GM12878 (cell line): ENCODE data around the gene OR5AS1. TPM values are rescaled to one million over a fixed set of nuclear protein-coding genes. Genes with fewer than 3 reads are reported as not detected.

Experiments used
- FOXK2 ChIP-seq: fragments of 450-650 bp; IDR thresholded peaks from 2 replicates; pipeline ENCODE4 v1.6.1; 2017; ENCODE audit warnings: mild to moderate bottlenecking, moderate library complexity
- MLLT1 ChIP-seq: fragments of 450-650 bp; IDR thresholded peaks from 2 replicates; pipeline ENCODE4 v1.6.1; 2016; ENCODE audit warnings: mild to moderate bottlenecking
- TCF3 ChIP-seq: IDR thresholded peaks from 2 replicates; pipeline ENCODE4 v1.6.1; 2012; ENCODE audit warnings: low read depth, mild to moderate bottlenecking, low read length, borderline replicate concordance; ENCODE audit not compliant: insufficient read depth
- WRNIP1 ChIP-seq: IDR thresholded peaks from 2 replicates; pipeline ENCODE4 v1.6.1; 2011; ENCODE audit warnings: low read depth, low read length, improper control_type of control experiment, borderline replicate concordance
- ZNF384 ChIP-seq: IDR thresholded peaks from 2 replicates; pipeline ENCODE4 v1.6.1; 2012; ENCODE audit warnings: low read depth, mild to moderate bottlenecking, low read length, improper control_type of control experiment, borderline replicate concordance
- polyA plus RNA-seq, 11 experiments: library from polyadenylated mRNA; depleted of rRNA in 4 of 11; unstranded in 6 of 11; stranded (reverse) in 5 of 11; fragments of >200 nt; fragmentation: Nextera tagmentation in 4 of 11; fragmentation: Illumina TruSeq in 1 of 11; extraction: Ambion mirVana in 4 of 11; extraction: Trizol in 1 of 11; gene quantifications; 1 replicate in 1 of 11; 2 replicates in 10 of 11; pipeline versions ENCODE4 v1.2.1 to v1.2.3, GENCODE V29; 2011 to 2016; ENCODE audit warnings: inconsistent platforms in 2 of 11, missing spikeins in 2 of 11, low read depth in 1 of 11
- total RNA-seq, 4 experiments: library from RNA; depleted of rRNA in 3 of 4; stranded (reverse); fragments of >200 nt in 3 of 4; fragmentation: Illumina TruSeq in 1 of 4; extraction: Trizol in 1 of 4; gene quantifications; 2 replicates each; pipeline versions ENCODE4 v1.2.1 to v1.2.3, GENCODE V29; 2013 to 2021
- TF ChIP-seq, protein P1 (sequence below): fragments of 450-650 bp; IDR thresholded peaks from 2 replicates; pipeline ENCODE4 v1.6.1; 2017; ENCODE audit warnings: low read depth, mild to moderate bottlenecking, moderate library complexity

The OR5AS1 gene
- total and polyA plus RNA-seq, 10 of the 15 experiments (the other 5 are each of a cell fraction or from before 2014, with no cell fraction given) = not detected

- no peak for TF ChIP-seq MLLT1
- TF ChIP-seq FOXK2 = no peak
- TF ChIP-seq TCF3 = no peak
- no peak for TF ChIP-seq ZNF384
- TF ChIP-seq, protein P1, sequence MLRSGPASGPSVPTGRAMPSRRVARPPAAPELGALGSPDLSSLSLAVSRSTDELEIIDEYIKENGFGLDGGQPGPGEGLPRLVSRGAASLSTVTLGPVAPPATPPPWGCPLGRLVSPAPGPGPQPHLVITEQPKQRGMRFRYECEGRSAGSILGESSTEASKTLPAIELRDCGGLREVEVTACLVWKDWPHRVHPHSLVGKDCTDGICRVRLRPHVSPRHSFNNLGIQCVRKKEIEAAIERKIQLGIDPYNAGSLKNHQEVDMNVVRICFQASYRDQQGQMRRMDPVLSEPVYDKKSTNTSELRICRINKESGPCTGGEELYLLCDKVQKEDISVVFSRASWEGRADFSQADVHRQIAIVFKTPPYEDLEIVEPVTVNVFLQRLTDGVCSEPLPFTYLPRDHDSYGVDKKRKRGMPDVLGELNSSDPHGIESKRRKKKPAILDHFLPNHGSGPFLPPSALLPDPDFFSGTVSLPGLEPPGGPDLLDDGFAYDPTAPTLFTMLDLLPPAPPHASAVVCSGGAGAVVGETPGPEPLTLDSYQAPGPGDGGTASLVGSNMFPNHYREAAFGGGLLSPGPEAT = no peak
- no peak for TF ChIP-seq WRNIP1
Measured at GRCh38 chr11:56066980-56067379, 39.5 kb downstream of the OR5AS1 start (continued).

Other genes starting within 250 kb of the OR5AS1 start
Only the 7 nearest of the 19 such genes appear.
- not detected in 2 replicates for gene OR5I1, start 91.3 kb upstream of the OR5AS1 start, total RNA-seq (2014; rRNA removed)
- not detected in 2 replicates for gene OR5I1, start 91.3 kb upstream of the OR5AS1 start, total RNA-seq (2014; rRNA removed; fragmentation: Illumina TruSeq; extraction: Trizol)
- gene OR5I1, start 91.3 kb upstream of the OR5AS1 start, total RNA-seq (2021) = not detected in 2 replicates
- not detected in 2 replicates for gene OR5I1, start 91.3 kb upstream of the OR5AS1 start, polyA plus RNA-seq (2011; rRNA removed)
- gene OR5I1, start 91.3 kb upstream of the OR5AS1 start, polyA plus RNA-seq (2014; fragmentation: Illumina TruSeq; extraction: Trizol) = not detected in 2 replicates
- gene OR5I1, start 91.3 kb upstream of the OR5AS1 start, polyA plus RNA-seq (2014; fragmentation: Nextera tagmentation; extraction: Ambion mirVana) = not detected
- gene OR5I1, start 91.3 kb upstream of the OR5AS1 start, polyA plus RNA-seq (2014; rRNA removed) = not detected in 2 replicates
- gene OR5I1, start 91.3 kb upstream of the OR5AS1 start, polyA plus RNA-seq (2016; fragmentation: Nextera tagmentation; extraction: Ambion mirVana) = not detected
- gene OR10AG1, start 57.7 kb upstream of the OR5AS1 start, total RNA-seq (2014; rRNA removed) = not detected in 2 replicates
- not detected in 2 replicates for gene OR10AG1, start 57.7 kb upstream of the OR5AS1 start, total RNA-seq (2014; rRNA removed; fragmentation: Illumina TruSeq; extraction: Trizol)
- gene OR10AG1, start 57.7 kb upstream of the OR5AS1 start, total RNA-seq (2021) = not detected in 2 replicates
- not detected in 2 replicates for gene OR10AG1, start 57.7 kb upstream of the OR5AS1 start, polyA plus RNA-seq (2011; rRNA removed)
- gene OR10AG1, start 57.7 kb upstream of the OR5AS1 start, polyA plus RNA-seq (2014; fragmentation: Illumina TruSeq; extraction: Trizol) = not detected in 2 replicates
- not detected for gene OR10AG1, start 57.7 kb upstream of the OR5AS1 start, polyA plus RNA-seq (2014; fragmentation: Nextera tagmentation; extraction: Ambion mirVana)
- not detected in 2 replicates for gene OR10AG1, start 57.7 kb upstream of the OR5AS1 start, polyA plus RNA-seq (2014; rRNA removed)
- gene OR10AG1, start 57.7 kb upstream of the OR5AS1 start, polyA plus RNA-seq (2016; fragmentation: Nextera tagmentation; extraction: Ambion mirVana) = not detected
- not detected in 2 replicates for gene OR5F1, start 33.0 kb upstream of the OR5AS1 start, total RNA-seq (2014; rRNA removed)
- gene OR5F1, start 33.0 kb upstream of the OR5AS1 start, total RNA-seq (2014; rRNA removed; fragmentation: Illumina TruSeq; extraction: Trizol) = not detected in 2 replicates
- not detected in 2 replicates for gene OR5F1, start 33.0 kb upstream of the OR5AS1 start, total RNA-seq (2021)
- not detected in 2 replicates for gene OR5F1, start 33.0 kb upstream of the OR5AS1 start, polyA plus RNA-seq (2011; rRNA removed)
- gene OR5F1, start 33.0 kb upstream of the OR5AS1 start, polyA plus RNA-seq (2014; fragmentation: Illumina TruSeq; extraction: Trizol) = not detected in 2 replicates
- not detected for gene OR5F1, start 33.0 kb upstream of the OR5AS1 start, polyA plus RNA-seq (2014; fragmentation: Nextera tagmentation; extraction: Ambion mirVana)
- not detected in 2 replicates for gene OR5F1, start 33.0 kb upstream of the OR5AS1 start, polyA plus RNA-seq (2014; rRNA removed)
- not detected for gene OR5F1, start 33.0 kb upstream of the OR5AS1 start, polyA plus RNA-seq (2016; fragmentation: Nextera tagmentation; extraction: Ambion mirVana)
- gene OR8I2, start 65.7 kb downstream of the OR5AS1 start, total RNA-seq (2014; rRNA removed) = not detected in 2 replicates
- gene OR8I2, start 65.7 kb downstream of the OR5AS1 start, total RNA-seq (2014; rRNA removed; fragmentation: Illumina TruSeq; extraction: Trizol) = not detected in 2 replicates
- not detected in 2 replicates for gene OR8I2, start 65.7 kb downstream of the OR5AS1 start, total RNA-seq (2021)
- not detected in 2 replicates for gene OR8I2, start 65.7 kb downstream of the OR5AS1 start, polyA plus RNA-seq (2011; rRNA removed)
- not detected in 2 replicates for gene OR8I2, start 65.7 kb downstream of the OR5AS1 start, polyA plus RNA-seq (2014; fragmentation: Illumina TruSeq; extraction: Trizol)
- not detected for gene OR8I2, start 65.7 kb downstream of the OR5AS1 start, polyA plus RNA-seq (2014; fragmentation: Nextera tagmentation; extraction: Ambion mirVana)
- not detected in 2 replicates for gene OR8I2, start 65.7 kb downstream of the OR5AS1 start, polyA plus RNA-seq (2014; rRNA removed)
- not detected for gene OR8I2, start 65.7 kb downstream of the OR5AS1 start, polyA plus RNA-seq (2016; fragmentation: Nextera tagmentation; extraction: Ambion mirVana)
- gene OR8H2, start 76.0 kb downstream of the OR5AS1 start, total RNA-seq (2014; rRNA removed) = not detected in 2 replicates
- not detected in 2 replicates for gene OR8H2, start 76.0 kb downstream of the OR5AS1 start, total RNA-seq (2014; rRNA removed; fragmentation: Illumina TruSeq; extraction: Trizol)
- gene OR8H2, start 76.0 kb downstream of the OR5AS1 start, total RNA-seq (2021) = not detected in 2 replicates
- not detected in 2 replicates for gene OR8H2, start 76.0 kb downstream of the OR5AS1 start, polyA plus RNA-seq (2011; rRNA removed)
- not detected in 2 replicates for gene OR8H2, start 76.0 kb downstream of the OR5AS1 start, polyA plus RNA-seq (2014; fragmentation: Illumina TruSeq; extraction: Trizol)
- gene OR8H2, start 76.0 kb downstream of the OR5AS1 start, polyA plus RNA-seq (2014; fragmentation: Nextera tagmentation; extraction: Ambion mirVana) = not detected
- not detected in 2 replicates for gene OR8H2, start 76.0 kb downstream of the OR5AS1 start, polyA plus RNA-seq (2014; rRNA removed)
- not detected for gene OR8H2, start 76.0 kb downstream of the OR5AS1 start, polyA plus RNA-seq (2016; fragmentation: Nextera tagmentation; extraction: Ambion mirVana)
- not detected in 2 replicates for gene OR8H3, start 94.7 kb downstream of the OR5AS1 start, total RNA-seq (2014; rRNA removed)
- not detected in 2 replicates for gene OR8H3, start 94.7 kb downstream of the OR5AS1 start, total RNA-seq (2014; rRNA removed; fragmentation: Illumina TruSeq; extraction: Trizol)
- gene OR8H3, start 94.7 kb downstream of the OR5AS1 start, total RNA-seq (2021) = not detected in 2 replicates
- not detected in 2 replicates for gene OR8H3, start 94.7 kb downstream of the OR5AS1 start, polyA plus RNA-seq (2011; rRNA removed)
- not detected in 2 replicates for gene OR8H3, start 94.7 kb downstream of the OR5AS1 start, polyA plus RNA-seq (2014; fragmentation: Illumina TruSeq; extraction: Trizol)
- not detected for gene OR8H3, start 94.7 kb downstream of the OR5AS1 start, polyA plus RNA-seq (2014; fragmentation: Nextera tagmentation; extraction: Ambion mirVana)
- gene OR8H3, start 94.7 kb downstream of the OR5AS1 start, polyA plus RNA-seq (2014; rRNA removed) = not detected in 2 replicates
- gene OR8H3, start 94.7 kb downstream of the OR5AS1 start, polyA plus RNA-seq (2016; fragmentation: Nextera tagmentation; extraction: Ambion mirVana) = not detected
- not detected in 2 replicates for gene OR8J3, start 112.5 kb downstream of the OR5AS1 start, total RNA-seq (2014; rRNA removed)
- not detected in 2 replicates for gene OR8J3, start 112.5 kb downstream of the OR5AS1 start, total RNA-seq (2014; rRNA removed; fragmentation: Illumina TruSeq; extraction: Trizol)
- gene OR8J3, start 112.5 kb downstream of the OR5AS1 start, total RNA-seq (2021) = not detected in 2 replicates
- gene OR8J3, start 112.5 kb downstream of the OR5AS1 start, polyA plus RNA-seq (2011; rRNA removed) = not detected in 2 replicates
- gene OR8J3, start 112.5 kb downstream of the OR5AS1 start, polyA plus RNA-seq (2014; fragmentation: Illumina TruSeq; extraction: Trizol) = not detected in 2 replicates
- gene OR8J3, start 112.5 kb downstream of the OR5AS1 start, polyA plus RNA-seq (2014; fragmentation: Nextera tagmentation; extraction: Ambion mirVana) = not detected
- gene OR8J3, start 112.5 kb downstream of the OR5AS1 start, polyA plus RNA-seq (2014; rRNA removed) = not detected in 2 replicates
- not detected for gene OR8J3, start 112.5 kb downstream of the OR5AS1 start, polyA plus RNA-seq (2016; fragmentation: Nextera tagmentation; extraction: Ambion mirVana)